ENCODE data around the gene SPEM3. TPM values are rescaled to one million over a fixed set of nuclear protein-coding genes. Genes with fewer than 3 reads are reported as not detected.

Gene SPEM3
- total and polyA plus RNA-seq, 2 of the 4 experiments (the other 2 are of a cell fraction), result not detected

DNA sequence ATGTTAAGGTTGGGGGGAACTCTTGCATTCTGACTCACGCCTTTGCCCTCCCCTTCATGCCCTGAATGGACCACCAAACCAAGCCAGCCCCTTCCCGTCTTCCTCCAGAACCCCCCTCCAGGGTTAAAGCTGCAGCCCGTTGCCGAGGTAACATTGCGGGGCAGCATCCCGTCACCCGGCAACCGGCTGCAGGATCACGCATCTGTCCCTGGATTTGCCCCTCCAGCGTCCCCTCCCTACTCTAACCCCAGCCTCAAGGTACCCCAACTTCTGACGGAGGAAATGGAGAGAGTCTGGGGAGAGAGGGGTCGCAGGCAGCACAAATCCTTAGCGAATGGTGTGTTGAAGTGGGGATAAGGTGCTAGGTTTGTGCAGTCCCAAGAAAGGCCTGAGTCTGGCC, 21.6 kb upstream of the SPEM3 start:
- H3K27me3 ChIP-seq (ENCODE audit: control insufficient read depth, insufficient read depth, low read length), result no peaks in the 10 kb centered on the region
- no peak overlapping the region for H4K8ac ChIP-seq (ENCODE audit: low read depth in 2 of 2, low read length in 2 of 2)
- H3K4me3 ChIP-seq (ENCODE audit: insufficient read depth, low read depth, low read length), result no peak overlapping the region
- H2BK5ac ChIP-seq (ENCODE audit: low read depth, low read length, poor library complexity, severe bottlenecking), result no peak overlapping the region
- no peak overlapping the region for H3K4ac ChIP-seq (ENCODE audit: low read depth, low read length)
- in situ Hi-C loops (cut with MboI; ENCODE audit: low sequenced_read_pairs) (no loop called here), intact Hi-C loops (cut with micrococcal nuclease) (no loop called here), dilution Hi-C loops (cut with HindIII; ENCODE audit: low sequenced_read_pairs, unreplicated experiment) (no loop called here)
- no peak overlapping the region for H3K18ac ChIP-seq (ENCODE audit: low read depth, low read length)
- H3K56ac ChIP-seq (ENCODE audit: extremely low read depth, insufficient read depth, low read length), result no peak overlapping the region
- H2BK15ac ChIP-seq (ENCODE audit: low read depth, low read length), result no peak overlapping the region
- no peak overlapping the region for H3K23ac ChIP-seq (ENCODE audit: low read depth, low read length)
- 0 out of 2 replicates have a peak, but pooled peaks cover 4% of the 10 kb centered on the region for H3K9me1 ChIP-seq (ENCODE audit: insufficient read depth, low read length)
- no peak overlapping the region for H2AK9ac ChIP-seq (replicated peaks; ENCODE audit: low read depth, low read length, poor library complexity)
- TF ChIP-seq NFE2L2 (IDR thresholded peaks at IDR 0.05; ENCODE audit: low read depth, low read length), result no peak
- no peak for TF ChIP-seq FOS (IDR thresholded peaks at IDR 0.05; ENCODE audit: low read depth, low read length)
- TF ChIP-seq SMC3 (IDR thresholded peaks at IDR 0.05; ENCODE audit: low read depth, low read length), result no peak
- TF ChIP-seq MAZ (IDR thresholded peaks at IDR 0.05; ENCODE audit: borderline replicate concordance, low read depth, low read length), result no peak
- TF ChIP-seq, protein P1, sequence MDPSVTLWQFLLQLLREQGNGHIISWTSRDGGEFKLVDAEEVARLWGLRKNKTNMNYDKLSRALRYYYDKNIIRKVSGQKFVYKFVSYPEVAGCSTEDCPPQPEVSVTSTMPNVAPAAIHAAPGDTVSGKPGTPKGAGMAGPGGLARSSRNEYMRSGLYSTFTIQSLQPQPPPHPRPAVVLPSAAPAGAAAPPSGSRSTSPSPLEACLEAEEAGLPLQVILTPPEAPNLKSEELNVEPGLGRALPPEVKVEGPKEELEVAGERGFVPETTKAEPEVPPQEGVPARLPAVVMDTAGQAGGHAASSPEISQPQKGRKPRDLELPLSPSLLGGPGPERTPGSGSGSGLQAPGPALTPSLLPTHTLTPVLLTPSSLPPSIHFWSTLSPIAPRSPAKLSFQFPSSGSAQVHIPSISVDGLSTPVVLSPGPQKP (IDR thresholded peaks at IDR 0.05; ENCODE audit: borderline replicate concordance, low read depth, low read length), result no peak
- TF ChIP-seq MXI1 (IDR thresholded peaks at IDR 0.05; ENCODE audit: borderline replicate concordance, low read depth, low read length), result no peak
- TF ChIP-seq RCOR1 (IDR thresholded peaks at IDR 0.05; ENCODE audit: insufficient replicate concordance, low read length), result no peak
- no peak for TF ChIP-seq MAFK (IDR thresholded peaks at IDR 0.05; ENCODE audit: low read depth, low read length)
- TF ChIP-seq RFX5 (IDR thresholded peaks at IDR 0.05; ENCODE audit: low read depth, low read length), result no peak
- TF ChIP-seq BHLHE40 (IDR thresholded peaks at IDR 0.05; ENCODE audit: low read depth, low read length), result no peak
- TF ChIP-seq POLR2A (IDR thresholded peaks at IDR 0.05; ENCODE audit: low read depth, low read length), result no peak
- TF ChIP-seq USF2 (IDR thresholded peaks at IDR 0.05; ENCODE audit: low read depth, low read length), result no peak
- no peak for TF ChIP-seq CHD1 (IDR thresholded peaks at IDR 0.05; ENCODE audit: low read depth, low read length)
- no peak for TF ChIP-seq CEBPB (IDR thresholded peaks at IDR 0.05; ENCODE audit: low read depth, low read length)
- no peak for TF ChIP-seq RAD21 (IDR thresholded peaks at IDR 0.05; ENCODE audit: low read length)
- TF ChIP-seq CTCF (conservative IDR thresholded peaks at IDR 0.05; ENCODE audit: low read depth, low read length), result no peak
- ATAC-seq (ENCODE audit: low read depth) (no peak), DNase-seq (no peak)
- ChIA-PET CTCF (no interaction called here), POLR2A (ENCODE audit: unreplicated experiment) (no interaction called here)
- H2AFZ ChIP-seq (replicated peaks; ENCODE audit: low read length, poor library complexity), result no peak overlapping the region
- H4K20me1 ChIP-seq (ENCODE audit: insufficient read depth, low read length), result peaks cover 7% of the 10 kb centered on the region
- H3K9me3 ChIP-seq (ENCODE audit: control insufficient read depth, insufficient read depth, low read length), result no peaks in the 10 kb centered on the region
- H3K4me2 ChIP-seq (ENCODE audit: low read depth, low read length), result no peak overlapping the region; the same call in 1 of the 2 replicates
- no peak overlapping the region for H4K5ac ChIP-seq (ENCODE audit: low read depth, low read length)
- no peak overlapping the region for H3K9ac ChIP-seq (ENCODE audit: low read depth, low read length)
- no peak overlapping the region for H2BK120ac ChIP-seq (ENCODE audit: low read depth, low read length)
- no peak overlapping the region for H3K27ac ChIP-seq (ENCODE audit: insufficient read depth, low read length)
- H3K36me3 ChIP-seq (ENCODE audit: control insufficient read depth, insufficient read depth, low read length), result peaks cover 26% of the 10 kb centered on the region
- no CpG with 5 or more reads among the region's 13 CpGs for WGBS, 2 experiments (ENCODE audit: extremely low coverage in 2 of 2, insufficient read length in 1 of 2)
- H3K79me1 ChIP-seq (ENCODE audit: low read depth in 1 of 2, low read length in 2 of 2), result peaks cover 7 to 44% of the 10 kb centered on the region in 2 experiments
- H2BK20ac ChIP-seq (ENCODE audit: low read depth, low read length), result no peak overlapping the region
- no TSS peak for BruUV-seq (replicated peaks)
- H3K4me1 ChIP-seq (ENCODE audit: control insufficient read depth, insufficient read depth, low read length), result peaks cover 9% of the 10 kb centered on the region
- no peak overlapping the region for H4K91ac ChIP-seq (ENCODE audit: insufficient read depth, low read depth, low read length)
- H3K14ac ChIP-seq (replicated peaks; ENCODE audit: low read depth, low read length), result no peak overlapping the region
- H2AK5ac ChIP-seq (ENCODE audit: low read depth, low read length), result no peak overlapping the region
